Caco-2 (cell line): ENCODE results near the gene CRISPLD2. TPM values are rescaled to one million over a fixed set of nuclear protein-coding genes. Genes with fewer than 3 reads are reported as not detected.
"Not testable (repeated sequence)": the region's sequence is repeated elsewhere in the genome, so short reads cannot be mapped to it uniquely, and the experiment has no call there.

Source experiments
- BruUV-seq: library from RNA; stranded (reverse); fragments of 400-500 nt; replicated peaks from 2 replicates; lab custom pipeline; 2021; lab: Mats Ljungman, UMichigan
- CTCF ChIA-PET: fragments of 300-600 bp; sonication (Branson Sonifier 250); formaldehyde crosslinking; loops from one replicate; lab custom pipeline; 2022; ENCODE audit warnings: antibody characterized with exemption; lab: Charles Lee
- POLR2A ChIA-PET: fragments of 300-600 bp; sonication (Branson Sonifier 250); formaldehyde crosslinking; loops from one replicate; lab custom pipeline; 2022; ENCODE audit warnings: antibody characterized with exemption; lab: Charles Lee
- DNase-seq, 2 experiments: peaks; one replicate each; pipeline versions ENCODE4 v3.0.0 to v3.0.0-alpha.2; 2020 to 2022
- H3K27me3 ChIP-seq: replicated peaks from 2 replicates; pipeline ENCODE4 v1.6.0; 2011; ENCODE audit warnings: low read length; ENCODE audit not compliant: control insufficient read depth, insufficient read depth
- H3K36me3 ChIP-seq: 2 replicates; pipeline ENCODE4 v1.5.1; 2011; ENCODE audit warnings: low read length; ENCODE audit not compliant: control insufficient read depth, insufficient read depth
- H3K4me1 ChIP-seq: fragments of 250-450 bp; sonication (Bioruptor Pico); 2 replicates; pipeline ENCODE4 v1.5.1; 2020; ENCODE audit warnings: mild to moderate bottlenecking
- H3K4me3 ChIP-seq: 2 replicates; pipeline ENCODE4 v1.5.1; 2011; ENCODE audit warnings: low read depth, mild to moderate bottlenecking, control low read depth, low read length
- H3K9me3 ChIP-seq: fragments of 250-450 bp; sonication (Bioruptor Pico); 2 replicates; pipeline ENCODE4 v1.5.1; 2020; ENCODE audit warnings: mild to moderate bottlenecking, moderate library complexity
- H3K27ac Mint-ChIP-seq: one replicate; pipeline ENCODE4 v1.8.0; 2022; ENCODE audit warnings: mixed read lengths; ENCODE audit not compliant: unreplicated experiment
- H3K27me3 Mint-ChIP-seq: one replicate; pipeline ENCODE4 v1.8.0; 2022; ENCODE audit warnings: mixed read lengths; ENCODE audit not compliant: insufficient read depth, unreplicated experiment
- H3K36me3 Mint-ChIP-seq: one replicate; pipeline ENCODE4 v1.8.0; 2022; ENCODE audit warnings: mild to moderate bottlenecking, mixed read lengths; ENCODE audit not compliant: insufficient read depth, unreplicated experiment
- H3K4me1 Mint-ChIP-seq: one replicate; pipeline ENCODE4 v1.8.0; 2022; ENCODE audit warnings: low read depth, mixed read lengths; ENCODE audit not compliant: unreplicated experiment
- H3K4me3 Mint-ChIP-seq: one replicate; pipeline ENCODE4 v1.8.0; 2022; ENCODE audit warnings: mild to moderate bottlenecking, moderate library complexity, mixed read lengths; ENCODE audit not compliant: unreplicated experiment
- H3K9me3 Mint-ChIP-seq: one replicate; pipeline ENCODE4 v1.8.0; 2022; ENCODE audit warnings: mixed read lengths; ENCODE audit not compliant: unreplicated experiment
- CTCF ChIP-seq, 2 experiments: fragments of 200-600 bp in 1 of 2; IDR thresholded peaks; 1 replicate in 1 of 2; 2 replicates in 1 of 2; pipeline versions ENCODE4 v1.5.1 to v1.8.0; 2011 to 2022; ENCODE audit warnings: antibody characterized with exemption in 1 of 2, control low read depth in 1 of 2, inconsistent platforms in 1 of 2, low read depth in 1 of 2, low read length in 1 of 2, mild to moderate bottlenecking in 1 of 2, moderate library complexity in 1 of 2; ENCODE audit not compliant: insufficient read depth in 1 of 2, severe bottlenecking in 1 of 2, unreplicated experiment in 1 of 2
- intact Hi-C: fragments of 100-400 bp; cut with micrococcal nuclease; formaldehyde crosslinking; loops from one replicate; pipeline ENCODE4 v1.10.0; 2022; ENCODE audit not compliant: unreplicated experiment
- total RNA-seq: library from RNA; stranded (reverse); gene quantifications from 2 replicates; pipeline ENCODE4 v1.2.3, GENCODE V29; 2022

The CRISPLD2 gene
- total RNA-seq, 1 experiment from 2014 or later, result 4.0 TPM

- no peak for TF ChIP-seq CTCF (IDR thresholded peaks at IDR 0.05; ENCODE audit: insufficient read depth in 1 of 2, low read depth in 1 of 2, low read length in 1 of 2, severe bottlenecking in 1 of 2, unreplicated experiment in 1 of 2)
- intact Hi-C loops, result no loop called here
- no peaks in the 10 kb centered on the region for H3K27me3 ChIP-seq
- peaks cover 13% of the 10 kb centered on the region for H3K4me1 ChIP-seq
- BruUV-seq, result no TSS peak
- no peaks in the 10 kb centered on the region for H3K9me3 ChIP-seq
- POLR2A ChIA-PET, result no interaction called here
- Mint-ChIP-seq H3K4me1 (peaks cover 13% of the 10 kb centered on the region), H3K36me3 (peaks cover 6% of the 10 kb centered on the region), H3K4me3 (no peak overlapping the region), H3K9me3 (peaks cover 11% of the 10 kb centered on the region), H3K27me3 (no peaks in the 10 kb centered on the region), H3K27ac (no peak overlapping the region)
- H3K36me3 ChIP-seq, result no peaks in the 10 kb centered on the region
- CTCF ChIA-PET, result no interaction called here
- no peak for DNase-seq
- no peak overlapping the region for H3K4me3 ChIP-seq
Measured at GRCh38 chr16:84853534-84853933, 33.7 kb downstream of the CRISPLD2 start.

- no peak overlapping the region for H3K4me3 ChIP-seq
- Mint-ChIP-seq H3K27me3 (no peaks in the 10 kb centered on the region), H3K36me3 (peaks cover 6% of the 10 kb centered on the region), H3K4me1 (peaks cover 13% of the 10 kb centered on the region), H3K27ac (no peak overlapping the region), H3K9me3 (peaks cover 14% of the 10 kb centered on the region), H3K4me3 (no peak overlapping the region)
- peaks cover 13% of the 10 kb centered on the region for H3K4me1 ChIP-seq
- no TSS peak for BruUV-seq
- H3K9me3 ChIP-seq, result no peaks in the 10 kb centered on the region; the same call in 1 of the 2 replicates
- CTCF ChIA-PET, result no interaction called here
- intact Hi-C loops, result no loop called here
- no peaks in the 10 kb centered on the region for H3K36me3 ChIP-seq
- no peak for DNase-seq
- no peak for TF ChIP-seq CTCF (IDR thresholded peaks at IDR 0.05; ENCODE audit: insufficient read depth in 1 of 2, low read depth in 1 of 2, low read length in 1 of 2, severe bottlenecking in 1 of 2, unreplicated experiment in 1 of 2)
- POLR2A ChIA-PET, result no interaction called here
- no peaks in the 10 kb centered on the region for H3K27me3 ChIP-seq
Measured at GRCh38 chr16:84854759-84855158, 35.0 kb downstream of the CRISPLD2 start.

- BruUV-seq, H3K4me3 Mint-ChIP-seq, H3K27me3 ChIP-seq, H3K36me3 ChIP-seq, H3K27me3 Mint-ChIP-seq, H3K4me3 ChIP-seq, H3K36me3 Mint-ChIP-seq, H3K27ac Mint-ChIP-seq, CTCF ChIA-PET, intact Hi-C loops, DNase-seq, H3K9me3 ChIP-seq, POLR2A ChIA-PET: not testable (repeated sequence)
- H3K4me1 ChIP-seq, result peaks cover 13% of the 10 kb centered on the region
- Mint-ChIP-seq H3K4me1 (peaks cover 11% of the 10 kb centered on the region), H3K9me3 (peaks cover 19% of the 10 kb centered on the region)
Measured at GRCh38 chr16:84855435-84856202, 35.8 kb downstream of the CRISPLD2 start.

GRCh38 chr16:84856203-84856581, 36.4 kb downstream of the CRISPLD2 start:
- BruUV-seq, intact Hi-C loops, H3K4me1 Mint-ChIP-seq, H3K36me3 ChIP-seq, H3K27me3 Mint-ChIP-seq, H3K27me3 ChIP-seq, CTCF ChIA-PET, DNase-seq, H3K27ac Mint-ChIP-seq, POLR2A ChIA-PET, H3K9me3 ChIP-seq, H3K4me3 Mint-ChIP-seq, H3K4me1 ChIP-seq, H3K4me3 ChIP-seq, H3K36me3 Mint-ChIP-seq: not testable (repeated sequence)
- peaks cover 14% of the 10 kb centered on the region for H3K9me3 Mint-ChIP-seq

GRCh38 chr16:84856811-84857210, 37.0 kb downstream of the CRISPLD2 start:
- BruUV-seq, H3K27me3 Mint-ChIP-seq, H3K27ac Mint-ChIP-seq, CTCF ChIA-PET, DNase-seq, POLR2A ChIA-PET, H3K4me3 Mint-ChIP-seq, H3K36me3 Mint-ChIP-seq, intact Hi-C loops, H3K4me3 ChIP-seq, H3K4me1 ChIP-seq, H3K9me3 ChIP-seq, H3K27me3 ChIP-seq, H3K36me3 ChIP-seq, H3K4me1 Mint-ChIP-seq: not testable (repeated sequence)
- peaks cover 12% of the 10 kb centered on the region for H3K9me3 Mint-ChIP-seq
